Activated naive CD8-positive, alpha-beta T cell treated with anti-CD3 and anti-CD28 coated beads, Interleukin-2, amount 50 U/mL, for 16 hours (primary cell): ENCODE results near the gene ARRB1.
A peak's percentile ranks its signal among the peaks of the same experiment; 100 is the strongest.

ENCODE experiments used
- DNase-seq: peaks from one replicate; pipeline ENCODE4 v3.0.0-alpha.2; 2020; ENCODE audit warnings: low read depth, low spot score

Gene ARRB1

GRCh38 chr11:75260396-75261170 lies 90.9 kb downstream of the ARRB1 start:
- no peak for DNase-seq

GRCh38 chr11:75254326-75254725 lies 97.1 kb downstream of the ARRB1 start:
- no peak for DNase-seq

- no peak for DNase-seq
Measured at GRCh38 chr11:75249704-75250103, 101.8 kb downstream of the ARRB1 start.

- no peak for DNase-seq
Measured at GRCh38 chr11:75248924-75249256, 102.6 kb downstream of the ARRB1 start.

GRCh38 chr11:75246671-75247350 lies 104.7 kb downstream of the ARRB1 start:
- DNase-seq, result no peak

GRCh38 chr11:75246006-75246670 lies 105.3 kb downstream of the ARRB1 start:
- no peak for DNase-seq

GRCh38 chr11:75245356-75246005 lies 106.0 kb downstream of the ARRB1 start:
- no peak for DNase-seq

- DNase-seq, result no peak
Measured at GRCh38 chr11:75244052-75244814, 107.2 kb downstream of the ARRB1 start.

GRCh38 chr11:75242722-75243600 lies 108.5 kb downstream of the ARRB1 start:
- DNase-seq, result no peak

GRCh38 chr11:75241906-75242644 lies 109.4 kb downstream of the ARRB1 start:
- DNase-seq, result no peak

GRCh38 chr11:75241036-75241905 lies 110.2 kb downstream of the ARRB1 start:
- DNase-seq, result peak; percentile 63

- no peak for DNase-seq
Measured at GRCh38 chr11:75240311-75241035, 111.0 kb downstream of the ARRB1 start, which contains the start of gene TPBGL. TPBGL (plus strand) TSS chr11:75240774; CDS start chr11:75241050, 276 bp downstream.

GRCh38 chr11:75239531-75240290 lies 111.8 kb downstream of the ARRB1 start:
- no peak for DNase-seq

GRCh38 chr11:75238595-75239440 lies 112.6 kb downstream of the ARRB1 start:
- DNase-seq, result no peak

GRCh38 chr11:75237050-75237449 lies 114.4 kb downstream of the ARRB1 start:
- no peak for DNase-seq

GRCh38 chr11:75236062-75236461 lies 115.4 kb downstream of the ARRB1 start:
- DNase-seq, result no peak
